Activated naive CD4-positive, alpha-beta T cell treated with anti-CD3 and anti-CD28 coated beads, Interleukin-2, amount 50 U/mL, for 72 hours (primary cell): ENCODE data around the gene CD274. TPM values are rescaled to one million over a fixed set of nuclear protein-coding genes. Genes with fewer than 3 reads are reported as not detected.
"Not testable (repeated sequence)": the region's sequence is repeated elsewhere in the genome, so short reads cannot be mapped to it uniquely, and the experiment has no call there.

Experiments used
- ATAC-seq, 2 donors: fragments of 150-1000 bp; cut with Tn5 transposase; 2 replicates each; pipeline ENCODE4 v1.10.0; 2021; ENCODE audit warnings: mild to moderate bottlenecking in 2 of 2, moderate library complexity in 2 of 2
- DNase-seq, 2 donors: peaks; one replicate each; pipeline ENCODE4 v3.0.0; 2021 to 2022; ENCODE audit warnings: low spot score in 2 of 2
- H3K27ac Mint-ChIP-seq, 2 donors: one replicate each; pipeline ENCODE4 v1.8.0; 2022; ENCODE audit warnings: mild to moderate bottlenecking in 2 of 2, mixed read lengths in 2 of 2
- H3K36me3 Mint-ChIP-seq, 2 donors: one replicate each; pipeline ENCODE4 v1.8.0; 2022; ENCODE audit warnings: mixed read lengths in 2 of 2
- H3K9me3 Mint-ChIP-seq, 2 donors: one replicate each; pipeline ENCODE4 v1.8.0; 2022; ENCODE audit warnings: mixed read lengths in 2 of 2
- total RNA-seq, 2 donors: library from RNA; stranded (reverse); gene quantifications; one replicate each; pipeline ENCODE4 v1.2.3, GENCODE V29; 2022

Gene CD274
- total RNA-seq, 2 donors from 2014 or later = 34.5 to 65.5 TPM

DNA sequence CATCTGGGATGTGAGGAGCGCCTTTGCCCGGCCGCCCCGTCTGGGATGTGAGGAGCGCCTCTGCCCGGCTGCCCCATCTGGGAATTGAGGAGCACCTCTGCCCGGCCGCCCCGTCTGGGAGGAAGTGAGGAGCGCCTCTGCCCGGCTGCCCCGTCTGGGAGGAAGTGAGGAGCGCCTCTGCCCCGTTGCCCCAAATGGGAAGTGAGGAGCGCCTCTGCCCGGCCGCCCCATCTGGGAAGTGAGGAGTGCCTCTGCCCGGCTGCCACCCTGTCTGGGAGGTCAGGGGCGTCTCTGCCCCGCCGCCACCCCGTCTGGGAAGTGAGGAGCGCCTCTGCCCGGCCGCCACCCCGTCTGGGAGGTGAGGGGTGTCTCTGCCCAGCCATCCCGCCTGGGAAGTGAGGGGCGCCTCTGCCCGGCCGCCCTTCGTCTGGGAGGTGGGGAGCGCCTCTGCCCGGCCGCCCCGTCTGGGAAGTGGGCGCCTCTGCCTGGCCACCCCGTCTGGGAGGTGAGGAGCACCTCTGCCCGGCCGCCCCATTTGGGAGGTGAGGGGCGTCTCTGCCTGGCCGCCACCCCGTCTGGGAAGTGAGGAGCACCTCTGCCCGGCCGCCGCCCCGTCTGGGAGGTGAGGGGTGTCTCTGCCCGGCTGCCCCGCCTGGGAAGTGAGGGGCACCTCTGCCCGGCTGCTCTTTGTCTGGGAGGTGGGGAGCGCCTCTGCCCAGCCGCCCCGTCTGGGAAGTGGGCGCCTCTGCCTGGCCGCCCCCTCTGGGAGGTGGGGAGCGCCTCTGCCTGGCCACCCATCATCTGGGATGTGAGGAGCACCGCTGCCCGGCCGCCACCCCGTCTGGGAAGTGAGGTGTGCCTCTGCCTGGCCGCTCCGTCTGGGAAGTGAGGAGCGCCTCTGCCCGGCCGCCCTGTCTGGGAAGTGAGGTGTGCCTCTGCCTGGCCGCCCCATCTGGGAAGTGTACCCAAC lies 16.2 kb upstream of the CD274 start:
- DNase-seq, ATAC-seq, H3K9me3 Mint-ChIP-seq: not testable (repeated sequence)
- H3K36me3 Mint-ChIP-seq = peaks cover 37 to 53% of the 10 kb centered on the region in 2 donors
- peak overlapping the region in 1 of 2 donors; percentile 69 for H3K27ac Mint-ChIP-seq

DNA sequence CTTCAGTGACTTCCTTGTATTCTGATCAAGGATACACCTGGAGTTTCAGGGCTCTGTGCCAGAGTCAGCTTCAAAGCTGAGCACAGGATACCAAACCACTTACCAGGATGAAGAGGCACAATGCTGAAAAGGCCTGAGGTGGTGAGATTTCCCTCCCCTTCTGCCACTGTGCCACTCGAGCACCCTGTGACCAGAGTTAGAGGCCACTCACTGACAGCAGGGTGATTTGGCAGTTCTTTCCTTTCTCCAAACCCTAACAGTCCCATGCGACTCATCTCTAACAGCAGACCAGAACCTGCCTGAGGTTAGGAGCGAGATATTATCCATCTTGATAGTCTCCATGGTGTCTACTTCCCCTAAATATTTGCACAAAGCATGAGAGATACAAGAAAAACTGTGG lies 14.4 kb upstream of the CD274 start:
- Mint-ChIP-seq H3K27ac (peak overlapping the region; percentile 48 to 98), H3K36me3 (peaks cover 37 to 56% of the 10 kb centered on the region in 2 donors), H3K9me3 (peaks cover 0 to 3% of the 10 kb centered on the region in 2 donors)
- ATAC-seq (peak in 1 of 2 donors; percentile 55), DNase-seq (peak in 1 of 2 donors; percentile 67)

- Mint-ChIP-seq H3K9me3 (peaks cover 0 to 3% of the 10 kb centered on the region in 2 donors), H3K36me3 (peaks cover 37 to 56% of the 10 kb centered on the region in 2 donors), H3K27ac (peak overlapping the region; percentile 48 to 98)
- ATAC-seq (no peak), DNase-seq (no peak)
Observed at GRCh38 chr9:5436441-5436840, 13.9 kb upstream of the CD274 start.

- ATAC-seq = peak; percentile 86 to 93
- peak within 1 kb of the TSS; percentile 98 to 99 for H3K27ac Mint-ChIP-seq
- peaks cover 37 to 49% of the 10 kb centered on the region in 2 donors for H3K36me3 Mint-ChIP-seq
- peaks cover 0 to 3% of the 10 kb centered on the region in 2 donors for H3K9me3 Mint-ChIP-seq
- peak; percentile 87 to 93 for DNase-seq
Observed at GRCh38 chr9:5437254-5438216, 12.8 kb upstream of the CD274 start, which contains the start of gene PLGRKT. Gene PLGRKT (minus strand): TSS chr9:5437925. CDS start chr9:5431977, 5,948 bp downstream.

- ATAC-seq (peak; percentile 36 to 41), DNase-seq (peak in 1 of 2 donors; percentile 74)
- Mint-ChIP-seq H3K27ac (peak overlapping the region; percentile 98 to 99), H3K9me3 (peaks cover 0 to 3% of the 10 kb centered on the region in 2 donors), H3K36me3 (peaks cover 31 to 40% of the 10 kb centered on the region in 2 donors)
Observed at GRCh38 chr9:5438301-5439162, 11.8 kb upstream of the CD274 start.

DNA sequence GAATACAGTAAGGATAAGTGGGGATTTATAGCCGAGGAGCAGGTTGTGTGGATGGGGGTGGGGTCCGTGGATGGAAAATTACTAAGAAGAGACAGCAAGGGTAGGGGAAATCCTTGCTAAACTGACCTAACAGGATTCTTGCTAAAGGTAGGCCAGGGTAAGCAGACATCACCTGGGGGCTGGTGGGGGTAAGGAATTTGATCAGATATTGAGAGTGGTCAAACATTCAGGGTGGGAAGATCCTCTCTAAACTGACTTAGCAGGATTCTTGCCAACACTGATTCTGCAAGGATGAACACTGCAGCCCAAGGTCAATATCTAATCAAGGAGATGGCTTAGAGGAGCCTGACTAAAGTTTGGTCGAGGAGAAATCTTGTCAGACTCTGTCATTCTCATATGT lies 9.9 kb upstream of the CD274 start:
- DNase-seq (no peak), ATAC-seq (no peak)
- peaks cover 0 to 3% of the 10 kb centered on the region in 2 donors for H3K9me3 Mint-ChIP-seq
- H3K36me3 Mint-ChIP-seq = peaks cover 23 to 36% of the 10 kb centered on the region in 2 donors
- peak overlapping the region in 1 of 2 donors; percentile 75 for H3K27ac Mint-ChIP-seq

- peak overlapping the region in 1 of 2 donors; percentile 55 for H3K27ac Mint-ChIP-seq
- DNase-seq (no peak), ATAC-seq (no peak)
- H3K9me3 Mint-ChIP-seq = peaks cover 0 to 3% of the 10 kb centered on the region in 2 donors
- peaks cover 18 to 29% of the 10 kb centered on the region in 2 donors for H3K36me3 Mint-ChIP-seq
Observed at GRCh38 chr9:5441043-5441442, 9.3 kb upstream of the CD274 start.

DNA sequence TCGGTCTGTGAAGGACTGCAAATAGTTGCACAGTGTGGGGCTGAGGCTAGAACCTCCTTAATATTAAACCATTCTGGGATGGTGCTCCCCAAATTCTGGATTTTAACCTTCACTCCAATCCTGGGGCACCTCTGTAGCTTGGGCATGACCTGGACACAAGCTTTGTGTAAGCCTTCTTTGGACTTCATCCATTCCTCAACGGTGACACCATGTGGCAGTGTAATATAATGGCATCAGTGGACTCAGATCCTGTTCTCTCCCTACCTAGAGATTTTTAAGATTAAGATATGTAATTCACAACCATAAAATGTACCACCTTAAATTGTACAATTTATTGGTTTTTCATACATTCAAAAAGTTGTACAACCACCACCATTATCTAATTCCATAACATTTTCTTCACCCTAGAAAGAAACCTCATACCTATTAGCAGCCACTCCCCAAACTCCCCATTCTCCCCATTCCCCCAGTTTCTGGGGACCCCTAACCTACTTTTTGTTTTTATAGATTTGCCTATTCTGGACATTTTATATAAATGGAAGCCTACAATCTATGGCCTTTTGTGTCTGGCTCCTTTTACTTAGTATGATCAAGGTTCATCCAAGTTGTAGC lies 7.8 kb upstream of the CD274 start:
- DNase-seq = no peak
- no peak for ATAC-seq

GRCh38 chr9:5443850-5444249 lies 6.5 kb upstream of the CD274 start:
- ATAC-seq (no peak), DNase-seq (no peak)
- peaks cover 0 to 15% of the 10 kb centered on the region in 2 donors for H3K36me3 Mint-ChIP-seq
- no peak overlapping the region for H3K27ac Mint-ChIP-seq
- peaks cover 0 to 5% of the 10 kb centered on the region in 2 donors for H3K9me3 Mint-ChIP-seq

More for the DNA sequence above, 7.8 kb upstream of the CD274 start:
- H3K36me3 Mint-ChIP-seq = peaks cover 6 to 15% of the 10 kb centered on the region in 2 donors
- no peak overlapping the region for H3K27ac Mint-ChIP-seq
- H3K9me3 Mint-ChIP-seq = peaks cover 0 to 8% of the 10 kb centered on the region in 2 donors

DNA sequence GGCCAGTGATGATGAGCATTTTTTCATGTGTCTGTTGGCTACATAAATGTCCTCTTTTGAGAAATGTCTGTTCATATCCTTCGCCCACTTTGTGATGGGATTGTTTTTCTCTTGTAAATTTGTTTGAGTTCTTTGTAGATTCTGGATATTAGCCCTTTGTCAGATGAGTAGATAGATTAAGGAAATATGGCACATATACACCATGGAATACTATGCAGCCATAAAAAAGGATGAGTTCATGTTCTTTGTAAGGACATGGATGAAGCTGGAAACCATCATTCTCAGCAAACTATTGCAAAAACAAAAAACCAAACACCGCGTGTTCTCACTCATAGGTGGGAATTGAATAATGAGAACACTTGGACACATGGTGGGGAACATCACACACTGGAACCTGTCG lies 5.2 kb upstream of the CD274 start:
- not testable (repeated sequence) for H3K27ac Mint-ChIP-seq, H3K9me3 Mint-ChIP-seq, ATAC-seq, H3K36me3 Mint-ChIP-seq, DNase-seq

GRCh38 chr9:5445886-5446285 lies 4.5 kb upstream of the CD274 start:
- DNase-seq = no peak
- H3K36me3 Mint-ChIP-seq = peaks cover 5 to 6% of the 10 kb centered on the region in 2 donors
- peaks cover 0 to 4% of the 10 kb centered on the region in 2 donors for H3K9me3 Mint-ChIP-seq
- H3K27ac Mint-ChIP-seq = peak overlapping the region in 1 of 2 donors; percentile 84
- ATAC-seq = no peak

- peaks cover 11 to 12% of the 10 kb centered on the region in 2 donors for H3K36me3 Mint-ChIP-seq
- peak overlapping the region; percentile 84 to 94 for H3K27ac Mint-ChIP-seq
- DNase-seq (no peak), ATAC-seq (peak; percentile 42 to 65)
- peaks cover 0 to 4% of the 10 kb centered on the region in 2 donors for H3K9me3 Mint-ChIP-seq
Observed at GRCh38 chr9:5446451-5447236, 3.7 kb upstream of the CD274 start.

GRCh38 chr9:5447337-5447736 lies 3.0 kb upstream of the CD274 start:
- ATAC-seq = peak; percentile 7 to 41

GRCh38 chr9:5448016-5448415 lies 2.3 kb upstream of the CD274 start:
- Mint-ChIP-seq H3K9me3 (peaks cover 0 to 4% of the 10 kb centered on the region in 2 donors), H3K36me3 (peaks cover 20 to 26% of the 10 kb centered on the region in 2 donors), H3K27ac (peak overlapping the region in 1 of 2 donors; percentile 84)
- no peak for DNase-seq
- ATAC-seq = no peak

More at GRCh38 chr9:5447337-5447736, 3.0 kb upstream of the CD274 start:
- H3K27ac Mint-ChIP-seq = peak overlapping the region; percentile 84 to 94
- H3K36me3 Mint-ChIP-seq = peaks cover 18 to 19% of the 10 kb centered on the region in 2 donors
- DNase-seq = no peak
- H3K9me3 Mint-ChIP-seq = peaks cover 0 to 4% of the 10 kb centered on the region in 2 donors
